Endodermal cell (in vitro differentiated cells): Measurements from ENCODE around the gene ZBTB1. TPM values are rescaled to one million over a fixed set of nuclear protein-coding genes. Genes with fewer than 3 reads are reported as not detected.

Source experiments
- DNase-seq: peaks from one replicate; pipeline ENCODE4 v3.0.0-alpha.2; 2017
- H3K27ac ChIP-seq: 2 replicates; pipeline ENCODE4 v1.5.1; 2013; ENCODE audit warnings: mild to moderate bottlenecking, low read depth, low read length, moderate library complexity
- H3K27me3 ChIP-seq: 2 replicates; pipeline ENCODE4 v1.6.1; 2013; ENCODE audit warnings: mild to moderate bottlenecking, low read length, moderate library complexity; ENCODE audit not compliant: insufficient read depth, control insufficient read depth, poor library complexity, severe bottlenecking
- H3K36me3 ChIP-seq: 2 replicates; pipeline ENCODE4 v1.7.0; 2013; ENCODE audit warnings: mild to moderate bottlenecking, low read length, moderate library complexity; ENCODE audit not compliant: control insufficient read depth, insufficient read depth
- H3K4me1 ChIP-seq: one replicate; pipeline ENCODE4 v1.7.0; 2013; ENCODE audit warnings: low read length; ENCODE audit not compliant: control insufficient read depth, insufficient read depth
- H3K4me3 ChIP-seq: 2 replicates; pipeline ENCODE4 v1.5.1; 2013; ENCODE audit warnings: mild to moderate bottlenecking, low read length, moderate library complexity
- H3K9ac ChIP-seq: 2 replicates; pipeline ENCODE4 v1.6.1; 2013; ENCODE audit warnings: mild to moderate bottlenecking, low read length, moderate library complexity; ENCODE audit not compliant: poor library complexity, severe bottlenecking; ENCODE audit errors: extremely low read depth
- H3K9me3 ChIP-seq: 2 replicates; pipeline ENCODE4 v1.6.1; 2013; ENCODE audit warnings: mild to moderate bottlenecking, low read length, moderate library complexity; ENCODE audit not compliant: control insufficient read depth
- H3K27ac Mint-ChIP-seq: 2 replicates; pipeline ENCODE4 v1.8.0; 2020; ENCODE audit warnings: mixed read lengths
- H3K27me3 Mint-ChIP-seq: 2 replicates; pipeline ENCODE4 v1.8.0; 2021; ENCODE audit warnings: mild to moderate bottlenecking, mixed read lengths; ENCODE audit not compliant: insufficient read depth
- H3K36me3 Mint-ChIP-seq: 2 replicates; pipeline ENCODE4 v1.8.0; 2020; ENCODE audit warnings: low read depth, mixed read lengths
- H3K4me1 Mint-ChIP-seq: 2 replicates; pipeline ENCODE4 v1.8.0; 2020; ENCODE audit warnings: mixed read lengths
- H3K4me3 Mint-ChIP-seq: 2 replicates; pipeline ENCODE4 v1.8.0; 2020; ENCODE audit warnings: mild to moderate bottlenecking, moderate library complexity, mixed read lengths
- H3K9me3 Mint-ChIP-seq: 2 replicates; pipeline ENCODE4 v1.8.0; 2020; ENCODE audit warnings: mild to moderate bottlenecking, mixed read lengths
- CTCF ChIP-seq: fragments of 200-600 bp; sonication (generic); conservative IDR thresholded peaks from 2 replicates; pipeline ENCODE4 v1.5.0; 2021; ENCODE audit warnings: antibody characterized with exemption, mild to moderate bottlenecking
- WGBS, 2 experiments: methylation state at CpG; one replicate each; pipeline versions ENCODE4 v1.1.5 to v1.1.7; 2013; ENCODE audit warnings: missing lambda C conversion rate in 2 of 2, mixed read lengths in 1 of 2; ENCODE audit not compliant: insufficient coverage in 1 of 2, insufficient read length in 1 of 2; 5-methylcytosine and 5-hydroxymethylcytosine counted together
- total RNA-seq, 2 donors: library from RNA; stranded (reverse); fragmentation: NEBNext Ultra II Directional in 1 of 2; extraction: Animal tissue kit (Norgen Biotek cat#: 25700) in 1 of 2; gene quantifications; 2 replicates in 1 of 2; 3 replicates in 1 of 2; pipeline ENCODE4 v1.2.1, GENCODE V29; 2021

The ZBTB1 gene
- total RNA-seq, 2 donors from 2014 or later = 31.0 to 32.4 TPM

- peaks cover 9% of the 10 kb centered on the region for H3K4me1 ChIP-seq
- 59 to 83% methylated on average over 1 of the region's 1 CpG for WGBS, 2 experiments
- H3K4me1 Mint-ChIP-seq = peaks cover 54% of the 10 kb centered on the region
- H3K27me3 ChIP-seq = no peaks in the 10 kb centered on the region
- no peaks in the 10 kb centered on the region for H3K9me3 Mint-ChIP-seq
- H3K9me3 ChIP-seq = no peaks in the 10 kb centered on the region
- H3K4me3 Mint-ChIP-seq = peak overlapping the region; percentile 80
- no peak for TF ChIP-seq CTCF
- peak overlapping the region; percentile 93 for H3K4me3 ChIP-seq
- no peaks in the 10 kb centered on the region for H3K36me3 Mint-ChIP-seq
- peak overlapping the region; percentile 7 for H3K9ac ChIP-seq
- DNase-seq = no peak
- no peaks in the 10 kb centered on the region for H3K27me3 Mint-ChIP-seq
- H3K36me3 ChIP-seq = peaks cover 8% of the 10 kb centered on the region
- peak overlapping the region; percentile 2 for H3K27ac Mint-ChIP-seq
- no peak overlapping the region for H3K27ac ChIP-seq
Observed at GRCh38 chr14:64508215-64508776, 3.7 kb downstream of the ZBTB1 start.

GRCh38 chr14:64509036-64509435 lies 4.5 kb downstream of the ZBTB1 start:
- WGBS, 2 experiments = 64 to 72% methylated on average over 7 to 8 of the region's 8 CpGs
- peaks cover 54% of the 10 kb centered on the region for H3K4me1 Mint-ChIP-seq
- no peaks in the 10 kb centered on the region for H3K9me3 Mint-ChIP-seq
- no peak for TF ChIP-seq CTCF
- H3K4me3 Mint-ChIP-seq = peak overlapping the region; percentile 36
- no peaks in the 10 kb centered on the region for H3K27me3 Mint-ChIP-seq
- H3K27me3 ChIP-seq = no peaks in the 10 kb centered on the region
- H3K4me3 ChIP-seq = peak overlapping the region; percentile 93
- H3K4me1 ChIP-seq = peaks cover 9% of the 10 kb centered on the region
- H3K9me3 ChIP-seq = no peaks in the 10 kb centered on the region
- no peaks in the 10 kb centered on the region for H3K36me3 Mint-ChIP-seq
- DNase-seq = peak; percentile 91
- no peak overlapping the region for H3K9ac ChIP-seq
- H3K27ac ChIP-seq = no peak overlapping the region
- peaks cover 12% of the 10 kb centered on the region for H3K36me3 ChIP-seq
- peak overlapping the region; percentile 96 for H3K27ac Mint-ChIP-seq

DNA sequence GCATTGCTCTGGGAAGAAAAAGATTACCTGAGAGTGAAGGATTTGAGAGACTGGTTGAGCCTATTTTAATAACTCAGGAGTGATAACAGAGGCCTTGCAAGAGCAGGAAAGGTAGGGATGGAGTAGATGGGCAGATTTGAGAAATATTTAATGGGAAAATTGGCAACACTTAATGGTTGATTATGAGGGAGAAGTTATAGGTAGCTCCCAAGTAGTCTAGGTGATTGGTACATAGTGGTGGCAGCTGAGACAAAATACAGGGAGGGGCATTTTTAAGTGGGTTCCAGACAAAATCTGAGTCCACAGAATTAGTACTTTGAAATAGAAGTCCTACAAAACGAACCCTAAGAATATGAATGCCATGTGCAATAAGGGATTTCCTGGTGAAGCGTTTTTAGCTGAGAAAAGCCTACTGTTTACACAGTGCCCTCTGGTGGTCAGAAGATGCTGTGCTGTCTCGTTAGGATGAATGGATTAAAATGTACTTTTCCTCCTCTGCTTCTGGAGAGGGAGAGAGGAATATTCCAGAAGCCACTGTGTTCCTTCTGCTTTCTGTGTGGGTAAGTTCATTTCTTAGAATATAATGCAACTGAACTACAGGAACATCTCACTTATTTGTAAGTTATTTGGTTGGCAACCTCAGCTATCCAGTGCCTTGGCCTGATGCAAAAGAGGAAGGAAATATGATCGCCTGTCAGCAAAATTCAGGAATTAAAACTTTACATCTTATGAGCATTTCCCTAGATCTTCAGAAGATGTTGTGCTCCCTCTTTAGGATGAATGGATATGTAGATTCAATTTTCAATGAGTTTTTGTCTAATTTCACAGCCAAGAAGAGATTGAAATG lies 6.5 kb downstream of the ZBTB1 start:
- DNase-seq = peak; percentile 86
- Histone ChIP-seq H3K27ac (no peak overlapping the region), H3K4me3 (no peak overlapping the region), H3K9ac (no peak overlapping the region), H3K36me3 (peaks cover 12% of the 10 kb centered on the region), H3K27me3 (no peaks in the 10 kb centered on the region), H3K4me1 (peaks cover 9% of the 10 kb centered on the region), H3K9me3 (no peaks in the 10 kb centered on the region)
- H3K27ac Mint-ChIP-seq = no peak overlapping the region
- no peaks in the 10 kb centered on the region for H3K36me3 Mint-ChIP-seq
- WGBS, 2 experiments = 11 to 28% methylated on average over 1 to 4 of the region's 4 CpGs
- no peak overlapping the region for H3K4me3 Mint-ChIP-seq
- H3K4me1 Mint-ChIP-seq = peaks cover 47% of the 10 kb centered on the region
- TF ChIP-seq CTCF = peak; percentile 94
- no peaks in the 10 kb centered on the region for H3K9me3 Mint-ChIP-seq
- H3K27me3 Mint-ChIP-seq = no peaks in the 10 kb centered on the region
